ENCODE data around the gene TSGA10IP.

GRCh38 chr11:65944767-65945166 lies 513 bp upstream of the TSGA10IP start:
- TF ChIP-seq POLR2A (IDR thresholded peaks at IDR 0.05) (no peak), POLR2AphosphoS5 (IDR thresholded peaks at IDR 0.05) (no peak), CTCF (IDR thresholded peaks at IDR 0.05) (no peak)

All from breast epithelium (tissue), 3 donors.